GM12878 (cell line): ENCODE measurements around the gene UBE2L5. TPM values are rescaled to one million over a fixed set of nuclear protein-coding genes. Genes with fewer than 3 reads are reported as not detected.

Experiments
- CBX5 ChIP-seq: sonication (generic); IDR thresholded peaks from 2 replicates; pipeline ENCODE4 v1.6.1; 2016; ENCODE audit warnings: low read depth, moderate library complexity, mild to moderate bottlenecking, inconsistent platforms
- EGR1 ChIP-seq, 2 experiments: IDR thresholded peaks; 1 replicate in 1 of 2; 2 replicates in 1 of 2; pipeline ENCODE4 v1.6.1; 2011 to 2012; ENCODE audit warnings: low read depth in 2 of 2, low read length in 2 of 2, borderline replicate concordance in 1 of 2, mild to moderate bottlenecking in 1 of 2, moderate library complexity in 1 of 2
- EZH2 ChIP-seq: IDR thresholded peaks from 2 replicates; pipeline ENCODE4 v1.6.1; 2012; ENCODE audit warnings: low read depth, mild to moderate bottlenecking, control low read depth, inconsistent platforms, low read length, borderline replicate concordance; ENCODE audit not compliant: control insufficient read depth
- HDAC6 ChIP-seq: fragments of 200-600 bp; sonication (generic); IDR thresholded peaks from one replicate; pipeline ENCODE4 v1.8.0; 2017; ENCODE audit warnings: antibody characterized with exemption; ENCODE audit not compliant: unreplicated experiment
- JUNB ChIP-seq: IDR thresholded peaks from 2 replicates; pipeline ENCODE4 v1.6.1; 2016; ENCODE audit warnings: antibody characterized with exemption, mild to moderate bottlenecking
- JUND ChIP-seq: IDR thresholded peaks from 2 replicates; pipeline ENCODE4 v1.6.1; 2012; ENCODE audit warnings: low read depth, mild to moderate bottlenecking, low read length, improper control_type of control experiment, moderate library complexity
- LARP7 ChIP-seq: fragments of 450-650 bp; IDR thresholded peaks from 2 replicates; pipeline ENCODE4 v1.6.1; 2017; ENCODE audit warnings: mild to moderate bottlenecking
- MXI1 ChIP-seq: fragments of 150-350 bp; IDR thresholded peaks from 2 replicates; pipeline ENCODE4 v1.6.1; 2011; ENCODE audit warnings: low read depth, mild to moderate bottlenecking, inconsistent platforms, low read length, improper control_type of control experiment
- MYB ChIP-seq: fragments of 150-350 bp; IDR thresholded peaks from 2 replicates; pipeline ENCODE4 v1.6.1; 2014; ENCODE audit warnings: mild to moderate bottlenecking, low read depth, low read length, borderline replicate concordance
- NR2F1 ChIP-seq: fragments of 450-650 bp; conservative IDR thresholded peaks from 2 replicates; pipeline ENCODE4 v1.6.1; 2017; ENCODE audit warnings: mild to moderate bottlenecking
- POU2F2 ChIP-seq: IDR thresholded peaks from 3 replicates; pipeline ENCODE4 v1.6.1; 2011; ENCODE audit warnings: low read depth, mild to moderate bottlenecking, low read length, borderline replicate concordance
- RCOR1 ChIP-seq: conservative IDR thresholded peaks from 2 replicates; pipeline ENCODE4 v1.6.1; 2012; ENCODE audit warnings: low read depth, low read length, improper control_type of control experiment
- SMC3 ChIP-seq: IDR thresholded peaks from 2 replicates; pipeline ENCODE4 v1.6.1; 2011; ENCODE audit warnings: low read length, improper control_type of control experiment, borderline replicate concordance
- SPI1 ChIP-seq: IDR thresholded peaks from 2 replicates; pipeline ENCODE4 v1.6.1; 2011; ENCODE audit warnings: low read depth, mild to moderate bottlenecking, low read length, moderate library complexity, borderline replicate concordance; ENCODE audit not compliant: insufficient read depth
- TCF3 ChIP-seq: IDR thresholded peaks from 2 replicates; pipeline ENCODE4 v1.6.1; 2012; ENCODE audit warnings: low read depth, mild to moderate bottlenecking, low read length, borderline replicate concordance; ENCODE audit not compliant: insufficient read depth
- ZBTB4 ChIP-seq: fragments of 450-650 bp; formaldehyde crosslinking; IDR thresholded peaks from 2 replicates; pipeline ENCODE4 v1.4.0; 2022; ENCODE audit warnings: mild to moderate bottlenecking, moderate library complexity
- polyA plus RNA-seq, 11 experiments: library from polyadenylated mRNA; depleted of rRNA in 4 of 11; unstranded in 6 of 11; stranded (reverse) in 5 of 11; fragments of >200 nt; fragmentation: Nextera tagmentation in 4 of 11; fragmentation: Illumina TruSeq in 1 of 11; extraction: Ambion mirVana in 4 of 11; extraction: Trizol in 1 of 11; gene quantifications; 1 replicate in 1 of 11; 2 replicates in 10 of 11; pipeline versions ENCODE4 v1.2.1 to v1.2.3, GENCODE V29; 2011 to 2016; ENCODE audit warnings: inconsistent platforms in 2 of 11, missing spikeins in 2 of 11, low read depth in 1 of 11
- total RNA-seq, 4 experiments: library from RNA; depleted of rRNA in 3 of 4; stranded (reverse); fragments of >200 nt in 3 of 4; fragmentation: Illumina TruSeq in 1 of 4; extraction: Trizol in 1 of 4; gene quantifications; 2 replicates each; pipeline versions ENCODE4 v1.2.1 to v1.2.3, GENCODE V29; 2013 to 2021
- TF ChIP-seq, protein P1 (sequence below), 3 experiments: IDR thresholded peaks in 2 of 3; conservative IDR thresholded peaks in 1 of 3; 2 replicates each; pipeline ENCODE4 v1.5.1; 2011; ENCODE audit warnings: low read depth in 3 of 3, low read length in 3 of 3, mild to moderate bottlenecking in 3 of 3, control low read depth in 2 of 3, moderate library complexity in 2 of 3, inconsistent platforms in 1 of 3, mixed read lengths in 1 of 3; ENCODE audit not compliant: control insufficient read depth in 2 of 3, insufficient read depth in 1 of 3; ENCODE audit errors: extremely low read depth in 1 of 3
- TF ChIP-seq, protein P2 (sequence below): IDR thresholded peaks from 2 replicates; pipeline ENCODE4 v1.6.1; 2011; ENCODE audit warnings: mild to moderate bottlenecking, low read depth, low read length, moderate library complexity; ENCODE audit not compliant: insufficient replicate concordance
- TF ChIP-seq, protein P3 (sequence below): fragments of 450-650 bp; IDR thresholded peaks from 2 replicates; pipeline ENCODE4 v1.6.1; 2014; ENCODE audit warnings: mild to moderate bottlenecking
- TF ChIP-seq, protein P4 (sequence below): IDR thresholded peaks from 2 replicates; pipeline ENCODE4 v1.6.1; 2012; ENCODE audit warnings: low read length, inconsistent platforms

Gene UBE2L5
- total and polyA plus RNA-seq, 10 of the 15 experiments (the other 5 are each of a cell fraction or from before 2014, with no cell fraction given) = 0.03 to 1.1 (median 0.19) TPM; not detected in 2

GRCh38 chr13:30465593-30466357 lies 43.5 kb downstream of the UBE2L5 start, which contains the start of gene HMGB1 (continued):
- TF ChIP-seq, protein P1, sequence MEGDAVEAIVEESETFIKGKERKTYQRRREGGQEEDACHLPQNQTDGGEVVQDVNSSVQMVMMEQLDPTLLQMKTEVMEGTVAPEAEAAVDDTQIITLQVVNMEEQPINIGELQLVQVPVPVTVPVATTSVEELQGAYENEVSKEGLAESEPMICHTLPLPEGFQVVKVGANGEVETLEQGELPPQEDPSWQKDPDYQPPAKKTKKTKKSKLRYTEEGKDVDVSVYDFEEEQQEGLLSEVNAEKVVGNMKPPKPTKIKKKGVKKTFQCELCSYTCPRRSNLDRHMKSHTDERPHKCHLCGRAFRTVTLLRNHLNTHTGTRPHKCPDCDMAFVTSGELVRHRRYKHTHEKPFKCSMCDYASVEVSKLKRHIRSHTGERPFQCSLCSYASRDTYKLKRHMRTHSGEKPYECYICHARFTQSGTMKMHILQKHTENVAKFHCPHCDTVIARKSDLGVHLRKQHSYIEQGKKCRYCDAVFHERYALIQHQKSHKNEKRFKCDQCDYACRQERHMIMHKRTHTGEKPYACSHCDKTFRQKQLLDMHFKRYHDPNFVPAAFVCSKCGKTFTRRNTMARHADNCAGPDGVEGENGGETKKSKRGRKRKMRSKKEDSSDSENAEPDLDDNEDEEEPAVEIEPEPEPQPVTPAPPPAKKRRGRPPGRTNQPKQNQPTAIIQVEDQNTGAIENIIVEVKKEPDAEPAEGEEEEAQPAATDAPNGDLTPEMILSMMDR (IDR thresholded peaks at IDR 0.05 in 2 of 3, conservative IDR thresholded peaks at IDR 0.05 in 1 of 3; ENCODE audit: control insufficient read depth in 2 of 3, extremely low read depth in 1 of 3, insufficient read depth in 1 of 3, low read depth in 3 of 3, low read length in 3 of 3) = no peak
- peak; percentile 98 for TF ChIP-seq MXI1
- no peak for TF ChIP-seq CBX5
- peak; percentile 90 for TF ChIP-seq LARP7
- no peak for TF ChIP-seq MYB
- TF ChIP-seq RCOR1 = no peak
- TF ChIP-seq HDAC6 = peak; percentile 25
- TF ChIP-seq, protein P2, sequence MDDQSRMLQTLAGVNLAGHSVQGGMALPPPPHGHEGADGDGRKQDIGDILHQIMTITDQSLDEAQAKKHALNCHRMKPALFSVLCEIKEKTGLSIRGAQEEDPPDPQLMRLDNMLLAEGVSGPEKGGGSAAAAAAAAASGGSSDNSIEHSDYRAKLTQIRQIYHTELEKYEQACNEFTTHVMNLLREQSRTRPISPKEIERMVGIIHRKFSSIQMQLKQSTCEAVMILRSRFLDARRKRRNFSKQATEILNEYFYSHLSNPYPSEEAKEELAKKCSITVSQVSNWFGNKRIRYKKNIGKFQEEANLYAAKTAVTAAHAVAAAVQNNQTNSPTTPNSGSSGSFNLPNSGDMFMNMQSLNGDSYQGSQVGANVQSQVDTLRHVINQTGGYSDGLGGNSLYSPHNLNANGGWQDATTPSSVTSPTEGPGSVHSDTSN = no peak
- 0 out of 2 replicates have a peak, but pooled peaks have one; percentile 37 for TF ChIP-seq TCF3
- no peak for TF ChIP-seq SPI1
- no peak for TF ChIP-seq ZBTB4 (CRISPR knock-in tag)
- TF ChIP-seq JUNB = no peak
- peak; percentile 53; the same call in 1 of the 3 replicates for TF ChIP-seq POU2F2
- 0 out of 2 replicates have a peak, but pooled peaks have one; percentile 9 for TF ChIP-seq SMC3
- TF ChIP-seq JUND = no peak
- TF ChIP-seq, protein P3, sequence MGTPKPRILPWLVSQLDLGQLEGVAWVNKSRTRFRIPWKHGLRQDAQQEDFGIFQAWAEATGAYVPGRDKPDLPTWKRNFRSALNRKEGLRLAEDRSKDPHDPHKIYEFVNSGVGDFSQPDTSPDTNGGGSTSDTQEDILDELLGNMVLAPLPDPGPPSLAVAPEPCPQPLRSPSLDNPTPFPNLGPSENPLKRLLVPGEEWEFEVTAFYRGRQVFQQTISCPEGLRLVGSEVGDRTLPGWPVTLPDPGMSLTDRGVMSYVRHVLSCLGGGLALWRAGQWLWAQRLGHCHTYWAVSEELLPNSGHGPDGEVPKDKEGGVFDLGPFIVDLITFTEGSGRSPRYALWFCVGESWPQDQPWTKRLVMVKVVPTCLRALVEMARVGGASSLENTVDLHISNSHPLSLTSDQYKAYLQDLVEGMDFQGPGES = peak; percentile 70
- TF ChIP-seq EGR1 (IDR thresholded peaks at IDR 0.05; ENCODE audit: borderline replicate concordance in 1 of 2, low read depth in 2 of 2, low read length in 2 of 2) = no peak
- TF ChIP-seq, protein P4, sequence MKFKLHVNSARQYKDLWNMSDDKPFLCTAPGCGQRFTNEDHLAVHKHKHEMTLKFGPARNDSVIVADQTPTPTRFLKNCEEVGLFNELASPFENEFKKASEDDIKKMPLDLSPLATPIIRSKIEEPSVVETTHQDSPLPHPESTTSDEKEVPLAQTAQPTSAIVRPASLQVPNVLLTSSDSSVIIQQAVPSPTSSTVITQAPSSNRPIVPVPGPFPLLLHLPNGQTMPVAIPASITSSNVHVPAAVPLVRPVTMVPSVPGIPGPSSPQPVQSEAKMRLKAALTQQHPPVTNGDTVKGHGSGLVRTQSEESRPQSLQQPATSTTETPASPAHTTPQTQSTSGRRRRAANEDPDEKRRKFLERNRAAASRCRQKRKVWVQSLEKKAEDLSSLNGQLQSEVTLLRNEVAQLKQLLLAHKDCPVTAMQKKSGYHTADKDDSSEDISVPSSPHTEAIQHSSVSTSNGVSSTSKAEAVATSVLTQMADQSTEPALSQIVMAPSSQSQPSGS = no peak
- TF ChIP-seq NR2F1 = peak; percentile 47
- no peak for TF ChIP-seq EZH2
